Mesothelial cell of epicardium (in vitro differentiated cells): ENCODE data around the gene HCRT. TPM values are rescaled to one million over a fixed set of nuclear protein-coding genes. Genes with fewer than 3 reads are reported as not detected.
"Not testable (repeated sequence)": the region's sequence is repeated elsewhere in the genome, so short reads cannot be mapped to it uniquely, and the experiment has no call there.

ENCODE experiments used
- DNase-seq, 2 experiments: peaks; one replicate each; pipeline ENCODE4 v3.0.0; 2021; ENCODE audit warnings: low spot score in 2 of 2; ENCODE audit not compliant: unreplicated experiment in 2 of 2
- H3K27ac Mint-ChIP-seq: 2 replicates; pipeline ENCODE4 v1.8.0; 2021; ENCODE audit warnings: mixed read lengths
- H3K27me3 Mint-ChIP-seq: 2 replicates; pipeline ENCODE4 v1.8.0; 2021; ENCODE audit warnings: low read depth, mixed read lengths
- H3K36me3 Mint-ChIP-seq: 2 replicates; pipeline ENCODE4 v1.8.0; 2021; ENCODE audit warnings: mixed read lengths
- H3K4me1 Mint-ChIP-seq: 2 replicates; pipeline ENCODE4 v1.8.0; 2021; ENCODE audit warnings: mixed read lengths
- H3K4me3 Mint-ChIP-seq: 2 replicates; pipeline ENCODE4 v1.8.0; 2021; ENCODE audit warnings: mild to moderate bottlenecking, moderate library complexity, mixed read lengths
- H3K9me3 Mint-ChIP-seq: 2 replicates; pipeline ENCODE4 v1.8.0; 2021; ENCODE audit warnings: mixed read lengths
- CTCF ChIP-seq: fragments of 200-600 bp; sonication (generic); IDR thresholded peaks from one replicate; pipeline ENCODE4 v1.5.0; 2021; ENCODE audit warnings: antibody characterized with exemption; ENCODE audit not compliant: unreplicated experiment
- total RNA-seq: library from RNA; stranded (reverse); gene quantifications from 3 replicates; pipeline ENCODE4 v1.2.1, GENCODE V29; 2021

The HCRT gene
- total RNA-seq, 1 donor from 2014 or later, result not detected

- Mint-ChIP-seq H3K4me1 (peaks cover 8% of the 10 kb centered on the region), H3K4me3 (no peak overlapping the region), H3K36me3 (no peaks in the 10 kb centered on the region), H3K27me3 (peaks cover 27% of the 10 kb centered on the region), H3K9me3 (no peaks in the 10 kb centered on the region), H3K27ac (no peak overlapping the region)
- TF ChIP-seq CTCF, result no peak
- no peak for DNase-seq
Measured at GRCh38 chr17:42188749-42189650, 3.7 kb upstream of the HCRT start.

GRCh38 chr17:42187833-42188232 lies 2.6 kb upstream of the HCRT start:
- TF ChIP-seq CTCF, result no peak
- no peak for DNase-seq
- Mint-ChIP-seq H3K4me3 (no peak overlapping the region), H3K27me3 (peaks cover 39% of the 10 kb centered on the region), H3K4me1 (peaks cover 6% of the 10 kb centered on the region), H3K36me3 (no peaks in the 10 kb centered on the region), H3K9me3 (no peaks in the 10 kb centered on the region), H3K27ac (no peak overlapping the region)

GRCh38 chr17:42186191-42186590 lies 939 bp upstream of the HCRT start:
- not testable (repeated sequence) for H3K36me3 Mint-ChIP-seq, H3K4me3 Mint-ChIP-seq, H3K9me3 Mint-ChIP-seq, H3K27ac Mint-ChIP-seq, H3K4me1 Mint-ChIP-seq, DNase-seq
- peaks cover 55% of the 10 kb centered on the region for H3K27me3 Mint-ChIP-seq

GRCh38 chr17:42185621-42185930 lies 324 bp upstream of the HCRT start:
- peaks cover 6% of the 10 kb centered on the region for H3K4me1 Mint-ChIP-seq
- H3K27me3 Mint-ChIP-seq, result peaks cover 60% of the 10 kb centered on the region
- H3K36me3 Mint-ChIP-seq, result no peaks in the 10 kb centered on the region
- no peak for DNase-seq
- no peak overlapping the region for H3K27ac Mint-ChIP-seq
- TF ChIP-seq CTCF, result no peak
- H3K9me3 Mint-ChIP-seq, result no peaks in the 10 kb centered on the region
- H3K4me3 Mint-ChIP-seq, result no peak overlapping the region

- H3K27ac Mint-ChIP-seq, result no peak overlapping the region
- peak in 1 of 2 experiments; percentile 76 for DNase-seq
- H3K4me3 Mint-ChIP-seq, result peak overlapping the region; percentile 58
- peak; percentile 62 for TF ChIP-seq CTCF
- H3K36me3 Mint-ChIP-seq, result no peaks in the 10 kb centered on the region
- no peaks in the 10 kb centered on the region for H3K9me3 Mint-ChIP-seq
- H3K27me3 Mint-ChIP-seq, result peaks cover 75% of the 10 kb centered on the region
- H3K4me1 Mint-ChIP-seq, result peaks cover 9% of the 10 kb centered on the region
Measured at GRCh38 chr17:42183741-42184711, 1.2 kb downstream of the HCRT start.
